ENCODE data around the gene RLN3. TPM values are rescaled to one million over a fixed set of nuclear protein-coding genes. Genes with fewer than 3 reads are reported as not detected.

RLN3 gene
- total and polyA plus RNA-seq, 3 donors from 2014 or later: 1.7 TPM; not detected in 2

DNA sequence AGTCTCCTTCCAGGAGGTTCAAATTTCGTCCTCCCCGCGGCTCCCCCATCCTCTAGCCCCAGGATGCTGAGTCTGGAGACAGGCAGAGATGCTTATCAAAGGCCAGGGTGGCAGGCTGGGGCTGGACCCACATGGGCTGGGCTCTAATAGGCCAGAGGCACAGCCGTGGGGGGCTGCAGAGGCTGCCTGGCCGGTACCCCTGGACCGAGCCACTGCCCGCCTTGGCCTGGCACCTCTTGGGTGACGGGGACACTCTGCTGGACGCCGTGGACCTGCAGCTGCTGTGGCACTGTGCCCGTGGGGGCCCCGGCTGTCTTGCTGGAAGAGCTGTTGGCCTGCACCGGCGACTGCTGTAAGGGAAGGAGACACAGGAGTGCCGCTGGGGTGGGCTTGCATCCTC is 47.6 kb upstream of the RLN3 start:
- Histone ChIP-seq H3K4me1 (peaks cover 5% of the 10 kb centered on the region), H3K27me3 (no peaks in the 10 kb centered on the region), H3K4me3 (no peak overlapping the region), H3K9me3 (no peaks in the 10 kb centered on the region), H3K27ac (no peak overlapping the region), H3K36me3 (ENCODE audit: low read depth, missing control alignments) (no peaks in the 10 kb centered on the region)
- 89 to 100% methylated on average over 3 to 15 of the region's 15 CpGs for WGBS, 2 donors
- DNase-seq: no peak
- TF ChIP-seq CTCF (IDR thresholded peaks at IDR 0.05): no peak
- no peak for TF ChIP-seq POLR2A (IDR thresholded peaks at IDR 0.05)
- intact Hi-C loops (cut with DNase I; ENCODE audit: low total_unique reads): no loop called here

DNA sequence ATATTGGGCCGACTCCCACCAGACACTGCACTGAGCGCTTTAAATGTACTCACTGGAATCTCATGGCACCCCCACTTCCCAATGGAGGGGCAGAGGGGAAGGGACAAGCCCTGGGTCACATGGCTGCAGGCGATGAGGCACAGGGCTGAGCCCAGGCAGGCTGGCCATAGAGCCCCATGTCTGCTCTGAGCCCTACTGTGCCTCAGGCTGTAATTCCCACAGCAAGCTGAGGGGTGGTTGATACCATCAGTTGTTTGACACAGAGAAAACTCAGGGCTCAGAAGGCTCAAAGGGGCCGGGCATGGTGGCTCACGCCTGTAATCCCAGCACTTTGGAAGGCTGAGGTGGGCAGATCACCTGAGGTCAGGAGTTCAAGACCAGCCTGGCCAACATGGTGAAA is 46.9 kb upstream of the RLN3 start:
- Histone ChIP-seq H3K9me3 (no peaks in the 10 kb centered on the region), H3K36me3 (ENCODE audit: low read depth, missing control alignments) (no peaks in the 10 kb centered on the region), H3K27me3 (no peaks in the 10 kb centered on the region), H3K27ac (no peak overlapping the region), H3K4me1 (peaks cover 7% of the 10 kb centered on the region), H3K4me3 (no peak overlapping the region)
- intact Hi-C loops (cut with DNase I; ENCODE audit: low total_unique reads): no loop called here
- DNase-seq: no peak
- no peak for TF ChIP-seq POLR2A (IDR thresholded peaks at IDR 0.05)
- no peak for TF ChIP-seq CTCF (IDR thresholded peaks at IDR 0.05)
- WGBS, 2 donors: 91 to 100% methylated on average over 1 to 4 of the region's 5 CpGs

- H3K36me3 ChIP-seq (ENCODE audit: low read depth, missing control alignments): no peaks in the 10 kb centered on the region
- 91 to 96% methylated on average over 8 to 9 of the region's 9 CpGs for WGBS, 2 donors
These were observed 46.5 kb upstream of the RLN3 start for GRCh38 chr19:13981467-13981866.

GRCh38 chr19:13981988-13982501 is 45.9 kb upstream of the RLN3 start:
- WGBS, 2 donors: 93 to 100% methylated on average over 13 to 17 of the region's 17 CpGs
- Histone ChIP-seq H3K4me1 (peaks cover 17% of the 10 kb centered on the region), H3K36me3 (ENCODE audit: low read depth, missing control alignments) (no peaks in the 10 kb centered on the region), H3K27ac (no peak overlapping the region), H3K27me3 (no peaks in the 10 kb centered on the region), H3K4me3 (no peak overlapping the region), H3K9me3 (no peaks in the 10 kb centered on the region)
- TF ChIP-seq CTCF (IDR thresholded peaks at IDR 0.05): no peak
- TF ChIP-seq POLR2A (IDR thresholded peaks at IDR 0.05): no peak
- no peak for DNase-seq
- intact Hi-C loops (cut with DNase I; ENCODE audit: low total_unique reads): no loop called here

More at GRCh38 chr19:13981467-13981866, 46.5 kb upstream of the RLN3 start:
- H3K9me3 ChIP-seq: no peaks in the 10 kb centered on the region
- H3K27ac ChIP-seq: no peak overlapping the region
- no peaks in the 10 kb centered on the region for H3K27me3 ChIP-seq
- TF ChIP-seq POLR2A (IDR thresholded peaks at IDR 0.05) (no peak), CTCF (IDR thresholded peaks at IDR 0.05) (no peak)
- intact Hi-C loops (cut with DNase I; ENCODE audit: low total_unique reads): no loop called here
- peaks cover 11% of the 10 kb centered on the region for H3K4me1 ChIP-seq
- DNase-seq: no peak
- H3K4me3 ChIP-seq: no peak overlapping the region

- peaks cover 21% of the 10 kb centered on the region for H3K4me1 ChIP-seq
- TF ChIP-seq CTCF (IDR thresholded peaks at IDR 0.05): no peak
- TF ChIP-seq POLR2A (IDR thresholded peaks at IDR 0.05): no peak
- DNase-seq: no peak
- 96 to 99% methylated on average over 3 to 9 of the region's 9 CpGs for WGBS, 2 donors
- no peaks in the 10 kb centered on the region for H3K27me3 ChIP-seq
- H3K27ac ChIP-seq: no peak overlapping the region
- no peaks in the 10 kb centered on the region for H3K9me3 ChIP-seq
- intact Hi-C loops (cut with DNase I; ENCODE audit: low total_unique reads): no loop called here
- H3K4me3 ChIP-seq: no peak overlapping the region
- no peaks in the 10 kb centered on the region for H3K36me3 ChIP-seq (ENCODE audit: low read depth, missing control alignments)
These were observed 45.2 kb upstream of the RLN3 start for GRCh38 chr19:13982773-13983172.
